NCI-H1048 (cell line): Measurements from ENCODE around the gene KRT7.
"Not testable (repeated sequence)": the region's sequence is repeated elsewhere in the genome, so short reads cannot be mapped to it uniquely, and the experiment has no call there.

Experiments used
- DNase-seq: peaks from one replicate; lab custom pipeline; 2025; lab: John Stamatoyannopoulos, UW

The KRT7 gene

GRCh38 chr12:52278575-52279421, 45.8 kb downstream of the KRT7 start:
- peak; percentile 51 for DNase-seq

GRCh38 chr12:52279422-52280318, 46.6 kb downstream of the KRT7 start:
- no peak for DNase-seq

- DNase-seq: no peak
These were observed 47.3 kb downstream of the KRT7 start for GRCh38 chr12:52280319-52280795.

- DNase-seq: no peak
These were observed 47.9 kb downstream of the KRT7 start for GRCh38 chr12:52280796-52281560.

- DNase-seq: no peak
These were observed 51.6 kb downstream of the KRT7 start for GRCh38 chr12:52284562-52285171.

- no peak for DNase-seq
These were observed 52.2 kb downstream of the KRT7 start for GRCh38 chr12:52285172-52285745.

GRCh38 chr12:52285851-52286530, 52.9 kb downstream of the KRT7 start:
- DNase-seq: no peak

- DNase-seq: not testable (repeated sequence)
These were observed 54.1 kb downstream of the KRT7 start for GRCh38 chr12:52286857-52287785.

GRCh38 chr12:52287816-52288805, 55.1 kb downstream of the KRT7 start:
- not testable (repeated sequence) for DNase-seq

- not testable (repeated sequence) for DNase-seq
These were observed 57.6 kb downstream of the KRT7 start for GRCh38 chr12:52290483-52291134.

GRCh38 chr12:52291267-52291935, 58.4 kb downstream of the KRT7 start, which contains the start of gene KRT81:
Gene KRT81 (minus strand): TSS chr12:52291534. CDS start chr12:52291465, 69 bp downstream.
- no peak for DNase-seq

- no peak for DNase-seq
These were observed 60.9 kb downstream of the KRT7 start for GRCh38 chr12:52293926-52294325.

GRCh38 chr12:52294803-52295202, 61.8 kb downstream of the KRT7 start:
- DNase-seq: no peak

- no peak for DNase-seq
These were observed 62.6 kb downstream of the KRT7 start for GRCh38 chr12:52295663-52296062.

- DNase-seq: no peak
These were observed 63.7 kb downstream of the KRT7 start for GRCh38 chr12:52296572-52297215.
